K562 (cell line): ENCODE measurements around the gene TMEM158. TPM values are rescaled to one million over a fixed set of nuclear protein-coding genes. Genes with fewer than 3 reads are reported as not detected.

Source experiments
- ATAC-seq: fragments of 200-7000 bp; cut with Tn5 transposase; 3 replicates; pipeline ENCODE4 v1.9.1; 2020; ENCODE audit warnings: moderate library complexity
- BruUV-seq: library from RNA; stranded (reverse); fragments of 400-500 nt; replicated peaks from 2 replicates; lab custom pipeline; 2021; lab: Mats Ljungman, UMichigan
- CTCF ChIA-PET: fragments of 300-600 bp; formaldehyde crosslinking; extraction: SDS; loops from one replicate; lab custom pipeline; 2021; ENCODE audit warnings: low intra/inter-chr PET ratio; lab: Yijun Ruan, JAX
- POLR2A ChIA-PET: fragments of 300-600, 350-650 bp; sonication (Branson Sonifier 250); formaldehyde crosslinking; extraction: SDS; loops from one replicate; lab custom pipeline; 2021; ENCODE audit warnings: antibody characterized with exemption, inconsistent platforms; lab: Yijun Ruan, JAX
- DNase-seq, 4 experiments: peaks; one replicate each; pipeline versions ENCODE4 v3.0.0 to v3.0.0-alpha.2; 2011 to 2018; ENCODE audit warnings: low spot score in 3 of 4, mixed read lengths in 3 of 4; ENCODE audit errors: extremely low read depth in 1 of 4
- FAIRE-seq: peaks from 2 replicates; lab custom pipeline; 2011; peaks lifted over from hg19 to GRCh38; lab: Jason Lieb, UNC
- H2AFZ ChIP-seq: 2 replicates; pipeline ENCODE4 v1.6.0; 2011; ENCODE audit warnings: low read depth, low read length, control low read depth, inconsistent platforms
- H3K27ac ChIP-seq: fragments of 200-600 bp; 3 replicates; pipeline ENCODE4 v1.8.0; 2011; ENCODE audit warnings: low read depth, mild to moderate bottlenecking, control low read depth, inconsistent platforms, low read length, moderate library complexity, mixed read lengths; ENCODE audit errors: extremely low read depth
- H3K27me3 ChIP-seq, 2 experiments: fragments of 300-600 bp in 1 of 2; 2 replicates in 1 of 2; 3 replicates in 1 of 2; pipeline versions ENCODE4 v1.6.0 to v1.8.0; 2011; ENCODE audit warnings: inconsistent platforms in 2 of 2, low read length in 2 of 2, mild to moderate bottlenecking in 1 of 2, mixed read lengths in 1 of 2, moderate library complexity in 1 of 2; ENCODE audit not compliant: control insufficient read depth in 2 of 2, insufficient read depth in 2 of 2
- H3K36me3 ChIP-seq: fragments of 300-600 bp; 3 replicates; pipeline ENCODE4 v1.8.0; 2011; ENCODE audit warnings: mild to moderate bottlenecking, low read length, inconsistent platforms; ENCODE audit not compliant: control insufficient read depth, insufficient read depth
- H3K4me1 ChIP-seq, 2 experiments: fragments of 200-600 bp in 1 of 2; replicated peaks in 1 of 2; 2 replicates in 1 of 2; 3 replicates in 1 of 2; pipeline versions ENCODE4 v1.5.1 to v1.8.0; 2011; ENCODE audit warnings: inconsistent platforms in 2 of 2, low read length in 2 of 2, mild to moderate bottlenecking in 1 of 2, mixed read lengths in 1 of 2, moderate library complexity in 1 of 2; ENCODE audit not compliant: control insufficient read depth in 2 of 2, insufficient read depth in 2 of 2
- H3K4me2 ChIP-seq: 2 replicates; pipeline ENCODE4 v1.6.1; 2011; ENCODE audit warnings: low read length, control low read depth, inconsistent platforms, mixed read lengths; ENCODE audit not compliant: insufficient read depth
- H3K4me3 ChIP-seq: fragments of 200-600 bp; sonication (generic), shearing (Covaris generic); 2 replicates; pipeline ENCODE4 v1.5.1; 2016; ENCODE audit warnings: control low read depth, inconsistent platforms
- H3K79me2 ChIP-seq: fragments of 200-600 bp; 3 replicates; pipeline ENCODE4 v1.8.0; 2011; ENCODE audit warnings: low read length, inconsistent platforms; ENCODE audit not compliant: control insufficient read depth, insufficient read depth
- H3K9ac ChIP-seq, 2 experiments: 2 replicates each; pipeline versions ENCODE4 v1.6.0 to v1.6.1; 2011; ENCODE audit warnings: low read depth in 2 of 2, low read length in 2 of 2, control low read depth in 1 of 2, inconsistent platforms in 1 of 2, mild to moderate bottlenecking in 1 of 2, mixed read lengths in 1 of 2; ENCODE audit not compliant: insufficient read depth in 1 of 2
- H3K9me1 ChIP-seq: one replicate; pipeline ENCODE4 v1.6.0; 2011; ENCODE audit warnings: inconsistent platforms, mild to moderate bottlenecking, low read length, moderate library complexity; ENCODE audit not compliant: control insufficient read depth, insufficient read depth
- H3K9me3 ChIP-seq: replicated peaks from 2 replicates; pipeline ENCODE4 v1.5.1; 2011; ENCODE audit warnings: low read depth, low read length, inconsistent platforms; ENCODE audit not compliant: control insufficient read depth, insufficient read depth
- H4K20me1 ChIP-seq: replicated peaks from 2 replicates; pipeline ENCODE4 v1.6.1; 2011; ENCODE audit warnings: low read length, inconsistent platforms, mixed read lengths; ENCODE audit not compliant: control insufficient read depth, insufficient read depth
- CC2D1A ChIP-seq: fragments of 450-650 bp; IDR thresholded peaks from 2 replicates; pipeline ENCODE4 v1.6.1; 2017; ENCODE audit warnings: mild to moderate bottlenecking
- CEBPZ ChIP-seq: fragments of 150-350 bp; IDR thresholded peaks from 2 replicates; pipeline ENCODE4 v1.6.1; 2014; ENCODE audit warnings: low read depth, mild to moderate bottlenecking, low read length, borderline replicate concordance
- KLF16 ChIP-seq: IDR thresholded peaks from 2 replicates; pipeline ENCODE4 v1.6.1; 2016; ENCODE audit warnings: antibody characterized with exemption
- MCM2 ChIP-seq: fragments of 450-650 bp; IDR thresholded peaks from 2 replicates; pipeline ENCODE4 v1.6.1; 2017; ENCODE audit warnings: low read depth, mild to moderate bottlenecking
- MEF2A ChIP-seq: IDR thresholded peaks from 2 replicates; pipeline ENCODE4 v1.6.1; 2011; ENCODE audit warnings: low read depth, mild to moderate bottlenecking, low read length, moderate library complexity; ENCODE audit not compliant: control insufficient read depth
- NEUROD1 ChIP-seq: fragments of 150-350 bp; IDR thresholded peaks from 2 replicates; pipeline ENCODE4 v1.6.1; 2014; ENCODE audit warnings: borderline replicate concordance, low read length, low read depth; ENCODE audit not compliant: partially characterized antibody
- RBM39 ChIP-seq: fragments of 200-400 bp; formaldehyde crosslinking; optimal IDR thresholded peaks from 2 replicates; pipeline ENCODE3; 2018; ENCODE audit warnings: low read depth, low read length
- SFPQ ChIP-seq: fragments of 200-400 bp; formaldehyde crosslinking; IDR thresholded peaks from 2 replicates; pipeline ENCODE4 v1.6.1; 2017; ENCODE audit warnings: mild to moderate bottlenecking, low read depth, low read length, moderate library complexity
- ZBTB1 ChIP-seq: sonication (generic); formaldehyde crosslinking; IDR thresholded peaks from 2 replicates; pipeline ENCODE4 v1.8.1; 2023; ENCODE audit warnings: missing genetic modification reagents, low read depth, mild to moderate bottlenecking, borderline replicate concordance
- ZNF561 ChIP-seq: fragments of 450-650 bp; formaldehyde crosslinking; conservative IDR thresholded peaks from 2 replicates; pipeline ENCODE4 v1.4.0; 2020; ENCODE audit warnings: mild to moderate bottlenecking, moderate library complexity
- ZNF589 ChIP-seq: fragments of 200-800 bp; sonication (Bioruptor generic); IDR thresholded peaks from 2 replicates; pipeline ENCODE4 v1.6.1; 2016; ENCODE audit warnings: low read depth, missing genetic modification characterization, missing compliant biosample characterization
- WGBS: fragments of 100-300 bp; shearing (Covaris generic); methylation state at CpG from one replicate; pipeline ENCODE4 v1.1.6; 2016; ENCODE audit warnings: low coverage, mixed read lengths; ENCODE audit not compliant: insufficient coverage; ENCODE audit errors: missing lambda C conversion rate; 5-methylcytosine and 5-hydroxymethylcytosine counted together
- in situ Hi-C: fragments of 300-500 bp; cut with MboI; formaldehyde crosslinking; loops from 4 replicates; pipeline ENCODE4 v1.15.0; 2018; ENCODE audit warnings: inconsistent platforms, mixed read lengths
- intact Hi-C: fragments of 100-400 bp; cut with micrococcal nuclease; formaldehyde crosslinking; loops from 2 replicates; pipeline ENCODE4 v1.14.2; 2022
- polyA plus RNA-seq, 8 experiments: library from polyadenylated mRNA; depleted of rRNA in 4 of 8; stranded (reverse) in 5 of 8; unstranded in 3 of 8; fragments of >200 nt; fragmentation: Nextera tagmentation in 2 of 8; fragmentation: Illumina TruSeq in 1 of 8; extraction: Ambion mirVana in 2 of 8; extraction: Trizol in 1 of 8; gene quantifications; 2 replicates each; pipeline versions ENCODE4 v1.2.1 to v1.2.3, GENCODE V29; 2011 to 2014; ENCODE audit warnings: inconsistent platforms in 1 of 8, missing spikeins in 1 of 8
- total RNA-seq, 7 experiments: library from RNA; depleted of rRNA in 6 of 7; stranded (reverse); fragments of >200 nt in 6 of 7; fragmentation: Illumina TruSeq in 2 of 7; extraction: Trizol in 2 of 7; gene quantifications; 2 replicates each; pipeline versions ENCODE4 v1.2.1 to v1.2.3, GENCODE V29; 2011 to 2021; ENCODE audit warnings: low replicate concordance in 1 of 7
- TF ChIP-seq, protein P1 (sequence below): sonication (generic); formaldehyde crosslinking; IDR thresholded peaks from 2 replicates; pipeline ENCODE4 v1.8.0; 2022; ENCODE audit warnings: missing genetic modification reagents, mild to moderate bottlenecking, moderate library complexity, borderline replicate concordance
- TF ChIP-seq, protein P2 (sequence below): fragments of 450-650 bp; IDR thresholded peaks from 2 replicates; pipeline ENCODE4 v1.6.1; 2016; ENCODE audit warnings: low read depth, mild to moderate bottlenecking, moderate library complexity

Gene TMEM158
- total and polyA plus RNA-seq, 9 of the 15 experiments (the other 6 are each of a cell fraction or from before 2014, with no cell fraction given), result 2.2 to 46.5 (median 8.4) TPM

GRCh38 chr3:45182915-45183871 is 42.9 kb downstream of the TMEM158 start:
- no TSS peak for BruUV-seq
- Histone ChIP-seq H3K4me3 (no peak overlapping the region), H3K9me3 (no peaks in the 10 kb centered on the region), H3K36me3 (no peaks in the 10 kb centered on the region), H3K27ac (peak overlapping the region; percentile 75), H2AFZ (peak overlapping the region; percentile 95), H3K4me1 (peaks cover 21 to 39% of the 10 kb centered on the region in 2 experiments), H4K20me1 (no peaks in the 10 kb centered on the region), H3K27me3 (no peaks in the 10 kb centered on the region), H3K79me2 (no peaks in the 10 kb centered on the region), H3K4me2 (peak overlapping the region; percentile 71), H3K9ac (peak overlapping the region; percentile 64 to 69; a peak in 3 of 4 replicates), H3K9me1 (peaks cover 3% of the 10 kb centered on the region)
- DNase-seq (peak; percentile 85 to 87 (median 86)), ATAC-seq (peak; percentile 90), FAIRE-seq (peak; percentile 78)
- WGBS, result 13% methylated on average over 7 of the region's 7 CpGs
- in situ Hi-C loops (no loop called here), intact Hi-C loops (no loop called here)
- CTCF ChIA-PET, result no interaction called here
- POLR2A ChIA-PET, result interaction anchor here (1.0 to 2.3 kb wide), 6 partner anchors 10 to 119 kb away, joined by 3 to 7 read pairs (median 4); no protein-coding TSS in a partner anchor
- no peak for TF ChIP-seq RBM39
- TF ChIP-seq, protein P1, sequence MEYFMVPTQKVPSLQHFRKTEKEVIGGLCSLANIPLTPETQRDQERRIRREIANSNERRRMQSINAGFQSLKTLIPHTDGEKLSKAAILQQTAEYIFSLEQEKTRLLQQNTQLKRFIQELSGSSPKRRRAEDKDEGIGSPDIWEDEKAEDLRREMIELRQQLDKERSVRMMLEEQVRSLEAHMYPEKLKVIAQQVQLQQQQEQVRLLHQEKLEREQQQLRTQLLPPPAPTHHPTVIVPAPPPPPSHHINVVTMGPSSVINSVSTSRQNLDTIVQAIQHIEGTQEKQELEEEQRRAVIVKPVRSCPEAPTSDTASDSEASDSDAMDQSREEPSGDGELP (CRISPR knock-in tag), result 0 out of 2 replicates have a peak, but pooled peaks have one; percentile 13
- TF ChIP-seq MCM2, result no peak
- no peak for TF ChIP-seq ZNF589 (CRISPR knock-in tag)
- no peak for TF ChIP-seq SFPQ
- TF ChIP-seq, protein P2, sequence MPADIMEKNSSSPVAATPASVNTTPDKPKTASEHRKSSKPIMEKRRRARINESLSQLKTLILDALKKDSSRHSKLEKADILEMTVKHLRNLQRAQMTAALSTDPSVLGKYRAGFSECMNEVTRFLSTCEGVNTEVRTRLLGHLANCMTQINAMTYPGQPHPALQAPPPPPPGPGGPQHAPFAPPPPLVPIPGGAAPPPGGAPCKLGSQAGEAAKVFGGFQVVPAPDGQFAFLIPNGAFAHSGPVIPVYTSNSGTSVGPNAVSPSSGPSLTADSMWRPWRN, result no peak
- TF ChIP-seq ZBTB1, result no peak
- no peak for TF ChIP-seq CEBPZ
- TF ChIP-seq CC2D1A, result no peak
- no peak for TF ChIP-seq ZNF561 (CRISPR knock-in tag)
- TF ChIP-seq MEF2A, result no peak
- no peak for TF ChIP-seq NEUROD1
- no peak for TF ChIP-seq KLF16
